ENCODE data around the gene KCNG1.

KCNG1 gene

GRCh38 chr20:51008718-51009117 lies 14.2 kb downstream of the KCNG1 start:
- no peak for FAIRE-seq
- TF ChIP-seq TAF1 (IDR thresholded peaks at IDR 0.05; ENCODE audit: borderline replicate concordance, low read depth, low read length): no peak
- TF ChIP-seq POLR2A (IDR thresholded peaks at IDR 0.05; ENCODE audit: low read depth, low read length): no peak
- DNase-seq (ENCODE audit: insufficient read length): no peak

GRCh38 chr20:51005214-51005613 lies 17.7 kb downstream of the KCNG1 start:
- TF ChIP-seq POLR2A (IDR thresholded peaks at IDR 0.05; ENCODE audit: low read depth, low read length): no peak
- TF ChIP-seq POLR2AphosphoS5 (IDR thresholded peaks at IDR 0.05; ENCODE audit: low read depth, low read length): no peak
- TF ChIP-seq TAF1 (IDR thresholded peaks at IDR 0.05; ENCODE audit: borderline replicate concordance, low read depth, low read length): no peak
- FAIRE-seq: no peak
- DNase-seq (ENCODE audit: insufficient read length): no peak

- no peak for TF ChIP-seq POLR2A (IDR thresholded peaks at IDR 0.05; ENCODE audit: low read depth, low read length)
- no peak for TF ChIP-seq POLR2AphosphoS5 (IDR thresholded peaks at IDR 0.05; ENCODE audit: low read depth, low read length)
- TF ChIP-seq TAF1 (IDR thresholded peaks at IDR 0.05; ENCODE audit: borderline replicate concordance, low read depth, low read length): no peak
- no peak for DNase-seq (ENCODE audit: insufficient read length)
- no peak for FAIRE-seq
These were observed 18.1 kb downstream of the KCNG1 start for GRCh38 chr20:51004781-51005180.

- no peak for DNase-seq (ENCODE audit: insufficient read length)
- no peak for FAIRE-seq
- no peak for TF ChIP-seq TAF1 (IDR thresholded peaks at IDR 0.05; ENCODE audit: borderline replicate concordance, low read depth, low read length)
These were observed 18.6 kb downstream of the KCNG1 start for GRCh38 chr20:51004305-51004727.

- no peak for DNase-seq (ENCODE audit: insufficient read length)
- no peak for TF ChIP-seq POLR2AphosphoS5 (IDR thresholded peaks at IDR 0.05; ENCODE audit: low read depth, low read length)
- TF ChIP-seq TAF1 (IDR thresholded peaks at IDR 0.05; ENCODE audit: borderline replicate concordance, low read depth, low read length): no peak
- no peak for TF ChIP-seq POLR2A (IDR thresholded peaks at IDR 0.05; ENCODE audit: low read depth, low read length)
- FAIRE-seq: no peak
These were observed 19.2 kb downstream of the KCNG1 start for GRCh38 chr20:51003753-51004152.

- TF ChIP-seq TAF1 (IDR thresholded peaks at IDR 0.05; ENCODE audit: borderline replicate concordance, low read depth, low read length): no peak
- no peak for TF ChIP-seq POLR2A (IDR thresholded peaks at IDR 0.05; ENCODE audit: low read depth, low read length)
- TF ChIP-seq POLR2AphosphoS5 (IDR thresholded peaks at IDR 0.05; ENCODE audit: low read depth, low read length): no peak
- DNase-seq (ENCODE audit: insufficient read length) (no peak), FAIRE-seq (no peak)
These were observed 20.3 kb downstream of the KCNG1 start for GRCh38 chr20:51002633-51003032.

GRCh38 chr20:51001430-51002265 lies 21.3 kb downstream of the KCNG1 start:
- TF ChIP-seq POLR2AphosphoS5 (IDR thresholded peaks at IDR 0.05; ENCODE audit: low read depth, low read length): no peak
- no peak for TF ChIP-seq TAF1 (IDR thresholded peaks at IDR 0.05; ENCODE audit: borderline replicate concordance, low read depth, low read length)
- TF ChIP-seq POLR2A (IDR thresholded peaks at IDR 0.05; ENCODE audit: low read depth, low read length): no peak
- FAIRE-seq (no peak), DNase-seq (ENCODE audit: insufficient read length) (no peak)

GRCh38 chr20:50999355-50999754 lies 23.6 kb downstream of the KCNG1 start:
- TF ChIP-seq POLR2A (IDR thresholded peaks at IDR 0.05; ENCODE audit: low read depth, low read length) (no peak), TAF1 (IDR thresholded peaks at IDR 0.05; ENCODE audit: borderline replicate concordance, low read depth, low read length) (no peak), POLR2AphosphoS5 (IDR thresholded peaks at IDR 0.05; ENCODE audit: low read depth, low read length) (no peak)
- no peak for FAIRE-seq
- no peak for DNase-seq (ENCODE audit: insufficient read length)

- TF ChIP-seq POLR2AphosphoS5 (IDR thresholded peaks at IDR 0.05; ENCODE audit: low read depth, low read length) (no peak), TAF1 (IDR thresholded peaks at IDR 0.05; ENCODE audit: borderline replicate concordance, low read depth, low read length) (no peak), POLR2A (IDR thresholded peaks at IDR 0.05; ENCODE audit: low read depth, low read length) (no peak)
- FAIRE-seq (no peak), DNase-seq (ENCODE audit: insufficient read length) (no peak)
These were observed 25.7 kb downstream of the KCNG1 start for GRCh38 chr20:50996901-50997865.

- FAIRE-seq (no peak), DNase-seq (ENCODE audit: insufficient read length) (no peak)
- TF ChIP-seq POLR2A (IDR thresholded peaks at IDR 0.05; ENCODE audit: low read depth, low read length) (no peak), POLR2AphosphoS5 (IDR thresholded peaks at IDR 0.05; ENCODE audit: low read depth, low read length) (no peak), TAF1 (IDR thresholded peaks at IDR 0.05; ENCODE audit: borderline replicate concordance, low read depth, low read length) (no peak)
These were observed 27.4 kb downstream of the KCNG1 start for GRCh38 chr20:50995506-50995905.

- no peak for DNase-seq (ENCODE audit: insufficient read length)
- no peak for FAIRE-seq
- TF ChIP-seq POLR2A (IDR thresholded peaks at IDR 0.05; ENCODE audit: low read depth, low read length) (no peak), POLR2AphosphoS5 (IDR thresholded peaks at IDR 0.05; ENCODE audit: low read depth, low read length) (no peak), TAF1 (IDR thresholded peaks at IDR 0.05; ENCODE audit: borderline replicate concordance, low read depth, low read length) (no peak)
These were observed 29.0 kb downstream of the KCNG1 start for GRCh38 chr20:50993876-50994275.
